Measurements from ENCODE around the gene LRP3. TPM values are rescaled to one million over a fixed set of nuclear protein-coding genes. Genes with fewer than 3 reads are reported as not detected.

The LRP3 gene
- total and polyA plus RNA-seq, 2 donors from 2014 or later = 13.9 to 23.8 TPM

- Histone ChIP-seq H3K4me3 (ENCODE audit: low read length in 3 of 3) (no peak overlapping the region), H3K9ac (ENCODE audit: low read length in 3 of 3) (no peak overlapping the region), H3K27me3 (ENCODE audit: control insufficient read depth, insufficient read depth, low read length) (no peaks in the 10 kb centered on the region), H3K27ac (ENCODE audit: low read depth in 2 of 2, low read length in 2 of 2) (no peak overlapping the region), H3K36me3 (ENCODE audit: control insufficient read depth in 2 of 3, insufficient read depth in 3 of 3, low read length in 3 of 3) (no peaks in the 10 kb centered on the region), H3K4me1 (ENCODE audit: control insufficient read depth in 2 of 3, insufficient read depth in 2 of 3, low read depth in 1 of 3, low read length in 3 of 3) (peaks cover 0 to 3% (median 0%) of the 10 kb centered on the region in 3 donors), H3K9me3 (ENCODE audit: control insufficient read depth in 2 of 3, insufficient read depth in 1 of 3, low read length in 3 of 3) (no peaks in the 10 kb centered on the region)
- no peak for TF ChIP-seq CTCF (IDR thresholded peaks at IDR 0.05; ENCODE audit: borderline replicate concordance, extremely low read depth, insufficient read depth)
- FAIRE-seq (no peak), DNase-seq (no peak)
- intact Hi-C loops (cut with DNase I) = no loop called here
Observed at GRCh38 chr19:33197591-33198000, 3.5 kb downstream of the LRP3 start.

GRCh38 chr19:33198169-33198568 is 4.0 kb downstream of the LRP3 start:
- H3K9ac ChIP-seq (ENCODE audit: low read length in 3 of 3) = no peak overlapping the region
- FAIRE-seq = no peak
- peaks cover 0 to 3% (median 3%) of the 10 kb centered on the region in 3 donors for H3K36me3 ChIP-seq (ENCODE audit: control insufficient read depth in 2 of 3, insufficient read depth in 3 of 3, low read length in 3 of 3)
- H3K9me3 ChIP-seq (ENCODE audit: control insufficient read depth in 2 of 3, insufficient read depth in 1 of 3, low read length in 3 of 3) = no peaks in the 10 kb centered on the region
- TF ChIP-seq CTCF (IDR thresholded peaks at IDR 0.05; ENCODE audit: borderline replicate concordance, extremely low read depth, insufficient read depth) = no peak
- H3K4me1 ChIP-seq (ENCODE audit: control insufficient read depth in 2 of 3, insufficient read depth in 2 of 3, low read depth in 1 of 3, low read length in 3 of 3) = peaks cover 0 to 3% (median 0%) of the 10 kb centered on the region in 3 donors
- intact Hi-C loops (cut with DNase I) = no loop called here
- no peak overlapping the region for H3K4me3 ChIP-seq (ENCODE audit: low read length in 3 of 3)
- no peak for DNase-seq
- H3K27me3 ChIP-seq (ENCODE audit: control insufficient read depth, insufficient read depth, low read length) = no peaks in the 10 kb centered on the region
- H3K27ac ChIP-seq (ENCODE audit: low read depth in 2 of 2, low read length in 2 of 2) = no peak overlapping the region

- peaks cover 0 to 5% (median 4%) of the 10 kb centered on the region in 3 donors for H3K36me3 ChIP-seq (ENCODE audit: control insufficient read depth in 2 of 3, insufficient read depth in 3 of 3, low read length in 3 of 3)
Observed at GRCh38 chr19:33199441-33200265, 5.5 kb downstream of the LRP3 start.

More at GRCh38 chr19:33199441-33200265, 5.5 kb downstream of the LRP3 start:
- Histone ChIP-seq H3K27me3 (ENCODE audit: control insufficient read depth, insufficient read depth, low read length) (no peaks in the 10 kb centered on the region), H3K9me3 (ENCODE audit: control insufficient read depth in 2 of 3, insufficient read depth in 1 of 3, low read length in 3 of 3) (no peaks in the 10 kb centered on the region), H3K4me1 (ENCODE audit: control insufficient read depth in 2 of 3, insufficient read depth in 2 of 3, low read depth in 1 of 3, low read length in 3 of 3) (peaks cover 0 to 3% (median 0%) of the 10 kb centered on the region in 3 donors), H3K4me3 (ENCODE audit: low read length in 3 of 3) (no peak overlapping the region), H3K27ac (ENCODE audit: low read depth in 2 of 2, low read length in 2 of 2) (no peak overlapping the region), H3K9ac (ENCODE audit: low read length in 3 of 3) (no peak overlapping the region)
- FAIRE-seq (no peak), DNase-seq (no peak)
- intact Hi-C loops (cut with DNase I) = no loop called here
- no peak for TF ChIP-seq CTCF (IDR thresholded peaks at IDR 0.05; ENCODE audit: borderline replicate concordance, extremely low read depth, insufficient read depth)

Measured in kidney (tissue), 14 donors.